ENCODE data around the gene MARCKS. TPM values are rescaled to one million over a fixed set of nuclear protein-coding genes. Genes with fewer than 3 reads are reported as not detected.

MARCKS gene
- total and polyA plus RNA-seq, 2 of the 13 experiments (the other 11 are each of a cell fraction or from before 2014, with no cell fraction given): 30.5 to 39.5 TPM

DNA sequence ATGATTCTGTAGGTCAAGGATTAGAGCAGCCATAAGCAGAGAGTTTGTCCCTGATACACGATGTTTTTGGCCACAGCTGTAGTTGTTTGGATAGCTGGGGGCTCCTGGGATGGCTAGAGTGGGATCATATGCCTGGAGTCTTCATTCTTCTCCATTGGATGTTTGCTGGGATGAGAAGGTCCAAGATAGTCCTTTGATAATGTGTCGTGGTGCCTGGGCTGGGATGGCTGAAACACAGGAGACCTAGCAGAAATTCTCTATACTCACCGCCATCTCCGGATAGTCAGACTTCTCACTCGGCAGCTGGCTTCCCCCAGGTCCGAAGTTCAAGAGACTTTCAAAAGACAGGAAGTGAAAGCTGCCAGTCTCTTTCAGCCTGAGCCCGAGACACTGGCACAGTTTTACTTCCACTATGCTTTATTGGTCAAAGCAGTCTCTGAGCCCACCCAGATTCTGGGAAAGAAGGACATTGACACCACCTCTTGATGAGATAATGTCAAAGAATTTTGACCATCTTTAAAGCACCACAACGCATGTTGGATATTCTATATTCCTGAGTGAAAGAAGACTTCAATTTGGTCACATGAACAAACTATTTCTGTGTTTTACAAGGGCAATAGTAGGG, 16.0 kb downstream of the MARCKS start (continued):
- TF ChIP-seq, protein P1, sequence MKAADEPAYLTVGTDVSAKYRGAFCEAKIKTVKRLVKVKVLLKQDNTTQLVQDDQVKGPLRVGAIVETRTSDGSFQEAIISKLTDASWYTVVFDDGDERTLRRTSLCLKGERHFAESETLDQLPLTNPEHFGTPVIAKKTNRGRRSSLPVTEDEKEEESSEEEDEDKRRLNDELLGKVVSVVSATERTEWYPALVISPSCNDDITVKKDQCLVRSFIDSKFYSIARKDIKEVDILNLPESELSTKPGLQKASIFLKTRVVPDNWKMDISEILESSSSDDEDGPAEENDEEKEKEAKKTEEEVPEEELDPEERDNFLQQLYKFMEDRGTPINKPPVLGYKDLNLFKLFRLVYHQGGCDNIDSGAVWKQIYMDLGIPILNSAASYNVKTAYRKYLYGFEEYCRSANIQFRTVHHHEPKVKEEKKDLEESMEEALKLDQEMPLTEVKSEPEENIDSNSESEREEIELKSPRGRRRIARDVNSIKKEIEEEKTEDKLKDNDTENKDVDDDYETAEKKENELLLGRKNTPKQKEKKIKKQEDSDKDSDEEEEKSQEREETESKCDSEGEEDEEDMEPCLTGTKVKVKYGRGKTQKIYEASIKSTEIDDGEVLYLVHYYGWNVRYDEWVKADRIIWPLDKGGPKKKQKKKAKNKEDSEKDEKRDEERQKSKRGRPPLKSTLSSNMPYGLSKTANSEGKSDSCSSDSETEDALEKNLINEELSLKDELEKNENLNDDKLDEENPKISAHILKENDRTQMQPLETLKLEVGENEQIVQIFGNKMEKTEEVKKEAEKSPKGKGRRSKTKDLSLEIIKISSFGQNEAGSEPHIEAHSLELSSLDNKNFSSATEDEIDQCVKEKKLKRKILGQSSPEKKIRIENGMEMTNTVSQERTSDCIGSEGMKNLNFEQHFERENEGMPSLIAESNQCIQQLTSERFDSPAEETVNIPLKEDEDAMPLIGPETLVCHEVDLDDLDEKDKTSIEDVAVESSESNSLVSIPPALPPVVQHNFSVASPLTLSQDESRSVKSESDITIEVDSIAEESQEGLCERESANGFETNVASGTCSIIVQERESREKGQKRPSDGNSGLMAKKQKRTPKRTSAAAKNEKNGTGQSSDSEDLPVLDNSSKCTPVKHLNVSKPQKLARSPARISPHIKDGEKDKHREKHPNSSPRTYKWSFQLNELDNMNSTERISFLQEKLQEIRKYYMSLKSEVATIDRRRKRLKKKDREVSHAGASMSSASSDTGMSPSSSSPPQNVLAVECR (CRISPR knock-in tag; IDR thresholded peaks at IDR 0.05; ENCODE audit: borderline replicate concordance): peak; percentile 54; the same call in 1 of the 2 replicates
- no peak for TF ChIP-seq GZF1 (CRISPR knock-in tag; IDR thresholded peaks at IDR 0.05)
- no peak for TF ChIP-seq ZNF891 (CRISPR knock-in tag; IDR thresholded peaks at IDR 0.05)
- no peak for TF ChIP-seq ZMYM3 (CRISPR knock-in tag; IDR thresholded peaks at IDR 0.05)
- TF ChIP-seq, protein P2, sequence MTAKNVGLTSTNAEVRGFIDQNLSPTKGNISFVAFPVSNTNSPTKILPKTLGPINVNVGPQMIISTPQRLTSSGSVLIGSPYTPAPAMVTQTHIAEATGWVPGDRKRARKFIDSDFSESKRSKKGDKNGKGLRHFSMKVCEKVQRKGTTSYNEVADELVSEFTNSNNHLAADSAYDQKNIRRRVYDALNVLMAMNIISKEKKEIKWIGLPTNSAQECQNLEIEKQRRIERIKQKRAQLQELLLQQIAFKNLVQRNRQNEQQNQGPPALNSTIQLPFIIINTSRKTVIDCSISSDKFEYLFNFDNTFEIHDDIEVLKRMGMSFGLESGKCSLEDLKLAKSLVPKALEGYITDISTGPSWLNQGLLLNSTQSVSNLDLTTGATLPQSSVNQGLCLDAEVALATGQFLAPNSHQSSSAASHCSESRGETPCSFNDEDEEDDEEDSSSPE (CRISPR knock-in tag; IDR thresholded peaks at IDR 0.05): no peak
- TF ChIP-seq EP300 (IDR thresholded peaks at IDR 0.05; ENCODE audit: low read depth in 2 of 2, low read length in 2 of 2): peak in 1 of 2 experiments; percentile 27; a peak in 1 of 4 replicates
- no peak for TF ChIP-seq EP300 (CRISPR knock-in tag; IDR thresholded peaks at IDR 0.05; ENCODE audit: borderline replicate concordance)
- TF ChIP-seq ZFYVE20 (CRISPR knock-in tag; IDR thresholded peaks at IDR 0.05; ENCODE audit: borderline replicate concordance, low read depth): no peak
- TF ChIP-seq ZXDC (CRISPR knock-in tag; IDR thresholded peaks at IDR 0.05): no peak
- no peak for TF ChIP-seq ZNF777 (CRISPR knock-in tag; IDR thresholded peaks at IDR 0.05)
- no peak for TF ChIP-seq ZFP62 (CRISPR knock-in tag; IDR thresholded peaks at IDR 0.05)
- no peak for TF ChIP-seq HHEX (CRISPR knock-in tag; IDR thresholded peaks at IDR 0.05)
- no peak for TF ChIP-seq ZNF549 (CRISPR knock-in tag; IDR thresholded peaks at IDR 0.05)
- TF ChIP-seq, protein P3, sequence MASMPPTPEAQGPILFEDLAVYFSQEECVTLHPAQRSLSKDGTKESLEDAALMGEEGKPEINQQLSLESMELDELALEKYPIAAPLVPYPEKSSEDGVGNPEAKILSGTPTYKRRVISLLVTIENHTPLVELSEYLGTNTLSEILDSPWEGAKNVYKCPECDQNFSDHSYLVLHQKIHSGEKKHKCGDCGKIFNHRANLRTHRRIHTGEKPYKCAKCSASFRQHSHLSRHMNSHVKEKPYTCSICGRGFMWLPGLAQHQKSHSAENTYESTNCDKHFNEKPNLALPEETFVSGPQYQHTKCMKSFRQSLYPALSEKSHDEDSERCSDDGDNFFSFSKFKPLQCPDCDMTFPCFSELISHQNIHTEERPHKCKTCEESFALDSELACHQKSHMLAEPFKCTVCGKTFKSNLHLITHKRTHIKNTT (CRISPR knock-in tag; IDR thresholded peaks at IDR 0.05): no peak
- TF ChIP-seq SRY (CRISPR knock-in tag; IDR thresholded peaks at IDR 0.05): no peak
- no peak for TF ChIP-seq SNAPC2 (CRISPR knock-in tag; IDR thresholded peaks at IDR 0.05)
- TF ChIP-seq ZSCAN30 (CRISPR knock-in tag; IDR thresholded peaks at IDR 0.05): no peak
- peak; percentile 71; the same call in 1 of the 2 replicates for TF ChIP-seq ZNF292 (CRISPR knock-in tag; IDR thresholded peaks at IDR 0.05; ENCODE audit: borderline replicate concordance, low read depth)
- TF ChIP-seq, protein P4, sequence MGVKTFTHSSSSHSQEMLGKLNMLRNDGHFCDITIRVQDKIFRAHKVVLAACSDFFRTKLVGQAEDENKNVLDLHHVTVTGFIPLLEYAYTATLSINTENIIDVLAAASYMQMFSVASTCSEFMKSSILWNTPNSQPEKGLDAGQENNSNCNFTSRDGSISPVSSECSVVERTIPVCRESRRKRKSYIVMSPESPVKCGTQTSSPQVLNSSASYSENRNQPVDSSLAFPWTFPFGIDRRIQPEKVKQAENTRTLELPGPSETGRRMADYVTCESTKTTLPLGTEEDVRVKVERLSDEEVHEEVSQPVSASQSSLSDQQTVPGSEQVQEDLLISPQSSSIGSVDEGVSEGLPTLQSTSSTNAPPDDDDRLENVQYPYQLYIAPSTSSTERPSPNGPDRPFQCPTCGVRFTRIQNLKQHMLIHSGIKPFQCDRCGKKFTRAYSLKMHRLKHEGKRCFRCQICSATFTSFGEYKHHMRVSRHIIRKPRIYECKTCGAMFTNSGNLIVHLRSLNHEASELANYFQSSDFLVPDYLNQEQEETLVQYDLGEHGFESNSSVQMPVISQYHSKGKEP (CRISPR knock-in tag; IDR thresholded peaks at IDR 0.05): no peak
